Colon (tissue), 2 donors: ENCODE results near the gene FERMT1.
"Not testable (repeated sequence)": the region's sequence is repeated elsewhere in the genome, so short reads cannot be mapped to it uniquely, and the experiment has no call there.

ENCODE experiments used
- FAIRE-seq: peaks from 2 replicates; lab custom pipeline; 2012; peaks lifted over from hg19 to GRCh38; lab: Jason Lieb, UNC
- donor health status: control.
- donor health status: control.

The FERMT1 gene

GRCh38 chr20:6069669-6070068, 53.2 kb downstream of the FERMT1 start:
- no peak for FAIRE-seq

- FAIRE-seq = no peak
Observed at GRCh38 chr20:6067763-6068318, 55.0 kb downstream of the FERMT1 start.

GRCh38 chr20:6066582-6066981, 56.2 kb downstream of the FERMT1 start:
- FAIRE-seq = no peak

GRCh38 chr20:6061544-6061943, 61.3 kb downstream of the FERMT1 start:
- FAIRE-seq = no peak

GRCh38 chr20:6060213-6060612, 62.6 kb downstream of the FERMT1 start:
- FAIRE-seq = no peak

GRCh38 chr20:6058684-6059295, 64.0 kb downstream of the FERMT1 start:
- FAIRE-seq = no peak

- FAIRE-seq = no peak
Observed at GRCh38 chr20:6057691-6058090, 65.1 kb downstream of the FERMT1 start.

GRCh38 chr20:6057139-6057538, 65.7 kb downstream of the FERMT1 start:
- no peak for FAIRE-seq

- no peak for FAIRE-seq
Observed at GRCh38 chr20:6055981-6056569, 66.8 kb downstream of the FERMT1 start.

- no peak for FAIRE-seq
Observed at GRCh38 chr20:6055161-6055783, 67.6 kb downstream of the FERMT1 start.

GRCh38 chr20:6054689-6055051, 68.2 kb downstream of the FERMT1 start:
- FAIRE-seq = not testable (repeated sequence)

GRCh38 chr20:6053776-6054688, 68.8 kb downstream of the FERMT1 start, which contains the start of gene LRRN4:
Gene LRRN4 (minus strand): TSS chr20:6054060. CDS start chr20:6052799, 1,261 bp downstream.
- no peak for FAIRE-seq

- no peak for FAIRE-seq
Observed at GRCh38 chr20:6053064-6053775, 69.6 kb downstream of the FERMT1 start.

GRCh38 chr20:6051505-6051904, 71.3 kb downstream of the FERMT1 start:
- FAIRE-seq = no peak

- FAIRE-seq = no peak
Observed at GRCh38 chr20:6048391-6048790, 74.4 kb downstream of the FERMT1 start.

GRCh38 chr20:6046432-6046831, 76.4 kb downstream of the FERMT1 start:
- FAIRE-seq = no peak

GRCh38 chr20:6045566-6045965, 77.3 kb downstream of the FERMT1 start:
- no peak for FAIRE-seq

- no peak for FAIRE-seq
Observed at GRCh38 chr20:6044115-6044514, 78.7 kb downstream of the FERMT1 start.

GRCh38 chr20:6041808-6042265, 81.0 kb downstream of the FERMT1 start:
- no peak for FAIRE-seq

GRCh38 chr20:6040958-6041807, 81.6 kb downstream of the FERMT1 start:
- FAIRE-seq = no peak

GRCh38 chr20:6040540-6040939, 82.3 kb downstream of the FERMT1 start:
- FAIRE-seq = no peak
